ENCODE data around the gene MOB3B. TPM values are rescaled to one million over a fixed set of nuclear protein-coding genes. Genes with fewer than 3 reads are reported as not detected.
A peak's percentile ranks its signal among the peaks of the same experiment; 100 is the strongest.

The MOB3B gene
- total and polyA plus RNA-seq, 10 of the 15 experiments (the other 5 are each of a cell fraction or from before 2014, with no cell fraction given), result 0.44 to 2.7 (median 0.91) TPM

- TF ChIP-seq TCF7 (IDR thresholded peaks at IDR 0.05; ENCODE audit: borderline replicate concordance) (peak; percentile 79), NBN (IDR thresholded peaks at IDR 0.05) (0 out of 2 replicates have a peak, but pooled peaks have one; percentile 22), RELA (IDR thresholded peaks at IDR 0.05; ENCODE audit: borderline replicate concordance, partially characterized antibody) (no peak), ETV6 (conservative IDR thresholded peaks at IDR 0.05 in 1 of 2, IDR thresholded peaks at IDR 0.05 in 1 of 2; ENCODE audit: borderline replicate concordance in 1 of 2, low read depth in 1 of 2) (peak in 1 of 2 experiments; percentile 63; a peak in 1 of 4 replicates), TARDBP (IDR thresholded peaks at IDR 0.05; ENCODE audit: borderline replicate concordance) (no peak), ATF7 (IDR thresholded peaks at IDR 0.05; ENCODE audit: low read depth) (peak; percentile 29; the same call in 1 of the 2 replicates), BCL11A (IDR thresholded peaks at IDR 0.05; ENCODE audit: low read depth, low read length) (peak; percentile 51; the same call in 1 of the 2 replicates), SPI1 (IDR thresholded peaks at IDR 0.05; ENCODE audit: borderline replicate concordance, insufficient read depth, low read depth, low read length) (peak; percentile 50; the same call in 1 of the 2 replicates), DPF2 (IDR thresholded peaks at IDR 0.05) (peak; percentile 81; the same call in 1 of the 2 replicates), IRF4 (IDR thresholded peaks at IDR 0.05; ENCODE audit: low read depth, low read length) (peak; percentile 63; the same call in 1 of the 2 replicates), IKZF2 (IDR thresholded peaks at IDR 0.05) (peak; percentile 92 to 94), MEF2B (IDR thresholded peaks at IDR 0.05; ENCODE audit: partially characterized antibody, poor library complexity, severe bottlenecking) (peak; percentile 17), RELB (IDR thresholded peaks at IDR 0.05; ENCODE audit: low read depth) (peak; percentile 86), CBX5 (IDR thresholded peaks at IDR 0.05; ENCODE audit: low read depth) (peak; percentile 41; the same call in 1 of the 2 replicates), NFIC (IDR thresholded peaks at IDR 0.05; ENCODE audit: low read depth, low read length) (peak; percentile 47; the same call in 1 of the 2 replicates), NR2F1 (conservative IDR thresholded peaks at IDR 0.05) (0 out of 2 replicates have a peak, but pooled peaks have one; percentile 47), NKRF (conservative IDR thresholded peaks at IDR 0.05) (0 out of 2 replicates have a peak, but pooled peaks have one; percentile 32), TCF3 (IDR thresholded peaks at IDR 0.05; ENCODE audit: borderline replicate concordance, insufficient read depth, low read depth, low read length) (no peak), BRCA1 (IDR thresholded peaks at IDR 0.05; ENCODE audit: low read depth, low read length) (no peak), IKZF1 (conservative IDR thresholded peaks at IDR 0.05) (peak; percentile 91)
- TF ChIP-seq, protein P1, sequence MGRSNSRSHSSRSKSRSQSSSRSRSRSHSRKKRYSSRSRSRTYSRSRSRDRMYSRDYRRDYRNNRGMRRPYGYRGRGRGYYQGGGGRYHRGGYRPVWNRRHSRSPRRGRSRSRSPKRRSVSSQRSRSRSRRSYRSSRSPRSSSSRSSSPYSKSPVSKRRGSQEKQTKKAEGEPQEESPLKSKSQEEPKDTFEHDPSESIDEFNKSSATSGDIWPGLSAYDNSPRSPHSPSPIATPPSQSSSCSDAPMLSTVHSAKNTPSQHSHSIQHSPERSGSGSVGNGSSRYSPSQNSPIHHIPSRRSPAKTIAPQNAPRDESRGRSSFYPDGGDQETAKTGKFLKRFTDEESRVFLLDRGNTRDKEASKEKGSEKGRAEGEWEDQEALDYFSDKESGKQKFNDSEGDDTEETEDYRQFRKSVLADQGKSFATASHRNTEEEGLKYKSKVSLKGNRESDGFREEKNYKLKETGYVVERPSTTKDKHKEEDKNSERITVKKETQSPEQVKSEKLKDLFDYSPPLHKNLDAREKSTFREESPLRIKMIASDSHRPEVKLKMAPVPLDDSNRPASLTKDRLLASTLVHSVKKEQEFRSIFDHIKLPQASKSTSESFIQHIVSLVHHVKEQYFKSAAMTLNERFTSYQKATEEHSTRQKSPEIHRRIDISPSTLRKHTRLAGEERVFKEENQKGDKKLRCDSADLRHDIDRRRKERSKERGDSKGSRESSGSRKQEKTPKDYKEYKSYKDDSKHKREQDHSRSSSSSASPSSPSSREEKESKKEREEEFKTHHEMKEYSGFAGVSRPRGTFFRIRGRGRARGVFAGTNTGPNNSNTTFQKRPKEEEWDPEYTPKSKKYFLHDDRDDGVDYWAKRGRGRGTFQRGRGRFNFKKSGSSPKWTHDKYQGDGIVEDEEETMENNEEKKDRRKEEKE (IDR thresholded peaks at IDR 0.05), result no peak
- TF ChIP-seq, protein P2, sequence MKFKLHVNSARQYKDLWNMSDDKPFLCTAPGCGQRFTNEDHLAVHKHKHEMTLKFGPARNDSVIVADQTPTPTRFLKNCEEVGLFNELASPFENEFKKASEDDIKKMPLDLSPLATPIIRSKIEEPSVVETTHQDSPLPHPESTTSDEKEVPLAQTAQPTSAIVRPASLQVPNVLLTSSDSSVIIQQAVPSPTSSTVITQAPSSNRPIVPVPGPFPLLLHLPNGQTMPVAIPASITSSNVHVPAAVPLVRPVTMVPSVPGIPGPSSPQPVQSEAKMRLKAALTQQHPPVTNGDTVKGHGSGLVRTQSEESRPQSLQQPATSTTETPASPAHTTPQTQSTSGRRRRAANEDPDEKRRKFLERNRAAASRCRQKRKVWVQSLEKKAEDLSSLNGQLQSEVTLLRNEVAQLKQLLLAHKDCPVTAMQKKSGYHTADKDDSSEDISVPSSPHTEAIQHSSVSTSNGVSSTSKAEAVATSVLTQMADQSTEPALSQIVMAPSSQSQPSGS (IDR thresholded peaks at IDR 0.05; ENCODE audit: low read length), result peak; percentile 48; the same call in 1 of the 2 replicates
Measured at GRCh38 chr9:27367175-27367798, 162.3 kb downstream of the MOB3B start (continued).

Measured in GM12878 (cell line).